ENCODE results near the gene STXBP1.

Gene STXBP1

DNA sequence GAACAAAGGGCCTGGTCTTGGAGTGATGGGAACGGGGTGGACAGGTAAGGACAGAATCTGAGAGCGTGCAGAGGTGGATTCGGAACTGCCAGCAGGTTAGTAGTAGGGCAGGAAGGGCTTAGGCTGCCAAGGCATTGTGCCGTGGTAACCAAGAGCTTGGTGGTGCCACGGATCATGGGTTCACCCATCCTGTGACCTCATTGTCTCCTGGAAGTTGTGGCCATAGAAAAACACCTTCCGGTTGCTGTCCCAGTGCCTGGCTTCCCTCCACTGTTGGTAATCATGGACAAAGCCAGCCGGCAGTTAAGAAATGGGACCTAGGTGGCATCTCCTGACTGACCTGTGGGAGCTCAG lies 52.2 kb downstream of the STXBP1 start:
- H3K36me3 ChIP-seq (ENCODE audit: control insufficient read depth in 1 of 2, insufficient read depth in 2 of 2, low read length in 2 of 2), result peaks cover 15 to 24% of the 10 kb centered on the region in 2 experiments
- no peak overlapping the region for H2BK120ac ChIP-seq (ENCODE audit: insufficient read depth, low read length, poor library complexity)
- no peaks in the 10 kb centered on the region for H3K79me2 ChIP-seq (ENCODE audit: control insufficient read depth, insufficient read depth, low read length, poor library complexity)
- H2BK5ac ChIP-seq (ENCODE audit: low read depth, low read length, poor library complexity), result no peak overlapping the region
- no peak overlapping the region for H3K27ac ChIP-seq (ENCODE audit: low read depth, low read length)
- no peak overlapping the region for H3K14ac ChIP-seq (ENCODE audit: low read length)
- no peak for DNase-seq
- H4K8ac ChIP-seq (ENCODE audit: low read depth, low read length), result no peak overlapping the region
- no peak overlapping the region for H3K9ac ChIP-seq (ENCODE audit: low read length)
- no peak overlapping the region for H4K91ac ChIP-seq (ENCODE audit: low read depth, low read length)
- H3K4me2 ChIP-seq (ENCODE audit: low read length), result no peak overlapping the region
- H3K4me1 ChIP-seq (ENCODE audit: control insufficient read depth in 1 of 2, insufficient read depth in 2 of 2, low read length in 2 of 2), result no peaks in the 10 kb centered on the region
- no peak overlapping the region for H2AK5ac ChIP-seq (ENCODE audit: low read length)
- no peaks in the 10 kb centered on the region for H3K79me1 ChIP-seq (ENCODE audit: low read length)
- H3K18ac ChIP-seq (ENCODE audit: low read length), result no peak overlapping the region
- no peak overlapping the region for H4K12ac ChIP-seq (ENCODE audit: low read depth, low read length)
- no peaks in the 10 kb centered on the region for H3K27me3 ChIP-seq (ENCODE audit: insufficient read depth, low read length)
- H3K9me3 ChIP-seq (ENCODE audit: insufficient read depth, low read depth, low read length), result no peaks in the 10 kb centered on the region
- H3K4ac ChIP-seq (ENCODE audit: low read depth, low read length), result no peak overlapping the region
- no peak overlapping the region for H2BK12ac ChIP-seq (ENCODE audit: low read length)
- H3K4me3 ChIP-seq (ENCODE audit: low read depth, low read length), result no peak overlapping the region
- WGBS (ENCODE audit: extremely low coverage, insufficient coverage, insufficient read length), result no CpG with 5 or more reads among the region's 7 CpGs
- no peak overlapping the region for H2AFZ ChIP-seq (ENCODE audit: insufficient read depth, low read length, poor library complexity)
- no peak overlapping the region for H3K23ac ChIP-seq (ENCODE audit: low read length)

DNA sequence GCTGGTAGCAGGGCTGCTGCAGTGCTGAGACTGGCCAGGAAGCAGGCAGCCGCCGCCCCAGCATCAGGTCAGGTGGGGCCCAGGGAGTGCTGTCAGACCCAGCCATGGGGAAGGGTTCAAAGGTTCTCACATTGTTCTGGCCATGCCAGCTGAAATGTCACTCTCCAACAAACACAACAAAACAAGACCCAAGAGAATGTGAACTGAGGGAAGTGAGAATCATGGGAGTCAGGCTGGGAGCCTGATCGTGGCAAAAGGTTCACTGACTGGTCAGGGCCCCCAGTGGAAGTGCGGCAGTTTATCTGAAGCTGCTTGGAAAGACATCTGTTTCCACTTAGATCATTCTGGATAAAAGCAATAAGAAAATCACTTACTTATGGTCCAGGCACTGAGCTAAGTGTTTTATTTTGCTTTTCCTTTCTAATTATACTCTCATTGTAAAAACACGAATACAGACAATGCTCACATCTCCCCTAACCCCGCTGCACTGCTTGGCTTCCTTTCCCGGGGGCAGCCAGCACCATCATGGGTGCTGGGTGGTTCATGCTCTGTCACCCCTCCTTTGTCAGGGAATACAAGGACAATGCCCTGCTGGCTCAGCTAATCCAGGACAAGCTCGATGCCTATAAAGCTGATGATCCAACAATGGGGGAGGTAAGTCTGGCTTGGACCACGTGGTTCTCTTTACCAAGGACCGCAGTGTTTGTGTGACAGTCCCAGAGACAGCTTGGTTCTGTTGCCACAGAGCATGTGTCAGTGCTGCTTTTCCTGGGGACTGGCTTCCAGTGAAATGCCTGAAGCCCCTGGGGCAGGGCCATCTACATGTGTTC lies 52.8 kb downstream of the STXBP1 start:
- no peak for DNase-seq
- H3K27me3 ChIP-seq (ENCODE audit: insufficient read depth, low read length), result no peaks in the 10 kb centered on the region
- no peak overlapping the region for H3K4me2 ChIP-seq (ENCODE audit: low read length)
- no peaks in the 10 kb centered on the region for H3K4me1 ChIP-seq (ENCODE audit: control insufficient read depth in 1 of 2, insufficient read depth in 2 of 2, low read length in 2 of 2)
- no peak overlapping the region for H3K4me3 ChIP-seq (ENCODE audit: low read depth, low read length)
- H3K79me2 ChIP-seq (ENCODE audit: control insufficient read depth, insufficient read depth, low read length, poor library complexity), result no peaks in the 10 kb centered on the region
- no peaks in the 10 kb centered on the region for H3K9me3 ChIP-seq (ENCODE audit: insufficient read depth, low read depth, low read length)
- no peak overlapping the region for H2BK12ac ChIP-seq (ENCODE audit: low read length)
- H2AFZ ChIP-seq (ENCODE audit: insufficient read depth, low read length, poor library complexity), result no peak overlapping the region
- H4K8ac ChIP-seq (ENCODE audit: low read depth, low read length), result no peak overlapping the region
- H3K79me1 ChIP-seq (ENCODE audit: low read length), result no peaks in the 10 kb centered on the region
- H4K91ac ChIP-seq (ENCODE audit: low read depth, low read length), result no peak overlapping the region
- peaks cover 15 to 23% of the 10 kb centered on the region in 2 experiments for H3K36me3 ChIP-seq (ENCODE audit: control insufficient read depth in 1 of 2, insufficient read depth in 2 of 2, low read length in 2 of 2)
- H3K9ac ChIP-seq (ENCODE audit: low read length), result no peak overlapping the region
- no peak overlapping the region for H3K23ac ChIP-seq (ENCODE audit: low read length)
- no peak overlapping the region for H3K18ac ChIP-seq (ENCODE audit: low read length)
- no peak overlapping the region for H3K4ac ChIP-seq (ENCODE audit: low read depth, low read length)
- no CpG with 5 or more reads among the region's 10 CpGs for WGBS (ENCODE audit: extremely low coverage, insufficient coverage, insufficient read length)
- no peak overlapping the region for H3K27ac ChIP-seq (ENCODE audit: low read depth, low read length)
- no peak overlapping the region for H4K12ac ChIP-seq (ENCODE audit: low read depth, low read length)
- no peak overlapping the region for H2BK5ac ChIP-seq (ENCODE audit: low read depth, low read length, poor library complexity)
- no peak overlapping the region for H3K14ac ChIP-seq (ENCODE audit: low read length)
- H2BK120ac ChIP-seq (ENCODE audit: insufficient read depth, low read length, poor library complexity), result no peak overlapping the region
- no peak overlapping the region for H2AK5ac ChIP-seq (ENCODE audit: low read length)

DNA sequence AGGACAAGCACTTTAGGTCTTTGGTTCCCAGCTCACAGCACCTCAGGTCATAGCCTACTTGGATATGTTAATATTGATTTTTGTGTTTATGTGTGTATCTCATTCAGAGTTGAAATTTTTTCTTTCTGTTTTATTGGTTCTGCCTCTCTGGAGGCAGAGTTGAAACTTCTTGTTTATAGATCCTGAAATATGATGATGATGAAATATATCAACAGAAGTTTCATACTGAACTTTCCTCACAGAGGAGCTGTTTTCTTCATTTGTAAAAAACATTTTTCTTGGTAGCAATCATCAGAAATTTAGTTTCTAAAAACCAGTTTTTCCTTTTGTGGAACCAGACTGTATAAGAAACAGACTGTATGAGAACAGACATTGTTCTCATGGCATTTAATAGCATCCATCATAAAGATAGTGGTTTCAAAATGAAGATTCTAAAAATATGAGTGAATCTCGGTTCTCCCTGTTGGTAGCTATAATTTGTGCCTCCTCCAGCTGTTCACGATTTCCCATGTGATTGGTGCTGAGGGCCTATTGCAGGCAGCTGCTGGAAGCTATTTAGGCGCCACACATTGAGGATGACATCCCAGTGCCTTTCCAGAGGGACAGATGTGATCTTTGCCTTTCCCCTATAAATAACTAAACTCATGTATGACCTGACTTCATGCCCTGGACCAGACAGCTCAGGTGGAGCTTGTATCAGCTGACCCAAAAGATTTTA lies 55.2 kb downstream of the STXBP1 start:
- no peak overlapping the region for H3K4me3 ChIP-seq (ENCODE audit: low read depth, low read length)
- no peak overlapping the region for H4K12ac ChIP-seq (ENCODE audit: low read depth, low read length)
- H2BK12ac ChIP-seq (ENCODE audit: low read length), result no peak overlapping the region
- no peaks in the 10 kb centered on the region for H3K79me1 ChIP-seq (ENCODE audit: low read length)
- no peak for DNase-seq
- no peaks in the 10 kb centered on the region for H3K79me2 ChIP-seq (ENCODE audit: control insufficient read depth, insufficient read depth, low read length, poor library complexity)
- no peak overlapping the region for H2BK120ac ChIP-seq (ENCODE audit: insufficient read depth, low read length, poor library complexity)
- H3K4me1 ChIP-seq (ENCODE audit: control insufficient read depth in 1 of 2, insufficient read depth in 2 of 2, low read length in 2 of 2), result no peaks in the 10 kb centered on the region
- no peak overlapping the region for H3K4me2 ChIP-seq (ENCODE audit: low read length)
- H4K8ac ChIP-seq (ENCODE audit: low read depth, low read length), result no peak overlapping the region
- H3K27ac ChIP-seq (ENCODE audit: low read depth, low read length), result no peak overlapping the region
- no peak overlapping the region for H2AFZ ChIP-seq (ENCODE audit: insufficient read depth, low read length, poor library complexity)
- H3K36me3 ChIP-seq (ENCODE audit: control insufficient read depth in 1 of 2, insufficient read depth in 2 of 2, low read length in 2 of 2), result peaks cover 18 to 28% of the 10 kb centered on the region in 2 experiments
- no peak overlapping the region for H3K23ac ChIP-seq (ENCODE audit: low read length)
- H3K27me3 ChIP-seq (ENCODE audit: insufficient read depth, low read length), result no peaks in the 10 kb centered on the region
- no peak overlapping the region for H2AK5ac ChIP-seq (ENCODE audit: low read length)
- no peak overlapping the region for H2BK5ac ChIP-seq (ENCODE audit: low read depth, low read length, poor library complexity)
- no peak overlapping the region for H3K4ac ChIP-seq (ENCODE audit: low read depth, low read length)
- WGBS (ENCODE audit: extremely low coverage, insufficient coverage, insufficient read length), result no CpG with 5 or more reads among the region's 3 CpGs
- no peaks in the 10 kb centered on the region for H3K9me3 ChIP-seq (ENCODE audit: insufficient read depth, low read depth, low read length)
- no peak overlapping the region for H3K14ac ChIP-seq (ENCODE audit: low read length)
- no peak overlapping the region for H4K91ac ChIP-seq (ENCODE audit: low read depth, low read length)
- H3K9ac ChIP-seq (ENCODE audit: low read length), result no peak overlapping the region
- no peak overlapping the region for H3K18ac ChIP-seq (ENCODE audit: low read length)

DNA sequence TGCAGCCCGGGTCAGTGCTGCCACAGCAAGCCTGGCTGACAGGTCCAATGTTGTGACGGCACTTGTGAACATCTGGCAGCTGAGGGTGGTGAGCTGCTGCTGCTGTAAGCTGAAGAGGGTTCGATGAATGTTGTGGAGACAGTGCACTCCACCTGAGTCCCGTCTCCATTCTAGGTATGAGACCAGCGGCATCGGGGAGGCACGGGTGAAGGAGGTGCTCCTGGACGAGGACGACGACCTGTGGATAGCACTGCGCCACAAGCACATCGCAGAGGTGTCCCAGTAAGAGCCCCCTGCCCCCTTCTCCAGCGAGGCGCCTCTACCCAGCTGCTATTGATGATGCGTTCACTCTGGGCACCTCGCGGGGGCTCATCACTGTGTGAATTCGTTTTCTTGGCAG lies 55.8 kb downstream of the STXBP1 start:
- H3K23ac ChIP-seq (ENCODE audit: low read length), result no peak overlapping the region
- H3K9me3 ChIP-seq (ENCODE audit: insufficient read depth, low read depth, low read length), result no peaks in the 10 kb centered on the region
- H3K4ac ChIP-seq (ENCODE audit: low read depth, low read length), result no peak overlapping the region
- no peak for DNase-seq
- no peak overlapping the region for H3K14ac ChIP-seq (ENCODE audit: low read length)
- H3K4me1 ChIP-seq (ENCODE audit: control insufficient read depth in 1 of 2, insufficient read depth in 2 of 2, low read length in 2 of 2), result no peaks in the 10 kb centered on the region
- no peak overlapping the region for H2AK5ac ChIP-seq (ENCODE audit: low read length)
- no peak overlapping the region for H4K12ac ChIP-seq (ENCODE audit: low read depth, low read length)
- H3K36me3 ChIP-seq (ENCODE audit: control insufficient read depth in 1 of 2, insufficient read depth in 2 of 2, low read length in 2 of 2), result peaks cover 18 to 29% of the 10 kb centered on the region in 2 experiments
- no peak overlapping the region for H3K9ac ChIP-seq (ENCODE audit: low read length)
- no CpG with 5 or more reads among the region's 18 CpGs for WGBS (ENCODE audit: extremely low coverage, insufficient coverage, insufficient read length)
- H3K79me1 ChIP-seq (ENCODE audit: low read length), result no peaks in the 10 kb centered on the region
- H3K27me3 ChIP-seq (ENCODE audit: insufficient read depth, low read length), result no peaks in the 10 kb centered on the region
- no peaks in the 10 kb centered on the region for H3K79me2 ChIP-seq (ENCODE audit: control insufficient read depth, insufficient read depth, low read length, poor library complexity)
- no peak overlapping the region for H2BK5ac ChIP-seq (ENCODE audit: low read depth, low read length, poor library complexity)
- H2BK120ac ChIP-seq (ENCODE audit: insufficient read depth, low read length, poor library complexity), result no peak overlapping the region
- no peak overlapping the region for H4K91ac ChIP-seq (ENCODE audit: low read depth, low read length)
- no peak overlapping the region for H2BK12ac ChIP-seq (ENCODE audit: low read length)
- no peak overlapping the region for H2AFZ ChIP-seq (ENCODE audit: insufficient read depth, low read length, poor library complexity)
- no peak overlapping the region for H4K8ac ChIP-seq (ENCODE audit: low read depth, low read length)
- no peak overlapping the region for H3K4me2 ChIP-seq (ENCODE audit: low read length)
- no peak overlapping the region for H3K4me3 ChIP-seq (ENCODE audit: low read depth, low read length)
- no peak overlapping the region for H3K27ac ChIP-seq (ENCODE audit: low read depth, low read length)
- H3K18ac ChIP-seq (ENCODE audit: low read length), result no peak overlapping the region
